IgD-negative memory B cell (primary cell): Measurements from ENCODE around the gene KIAA2012. TPM values are rescaled to one million over a fixed set of nuclear protein-coding genes. Genes with fewer than 3 reads are reported as not detected.

Source experiments
- H3K27ac Mint-ChIP-seq, 3 donors: one replicate each; pipeline ENCODE4 v1.8.0; 2020 to 2022; ENCODE audit warnings: mild to moderate bottlenecking in 3 of 3, mixed read lengths in 3 of 3, moderate library complexity in 1 of 3
- H3K27me3 Mint-ChIP-seq: one replicate; pipeline ENCODE4 v1.8.0; 2021; ENCODE audit warnings: mixed read lengths
- H3K36me3 Mint-ChIP-seq: one replicate; pipeline ENCODE4 v1.8.0; 2020; ENCODE audit warnings: mild to moderate bottlenecking, mixed read lengths
- H3K4me1 Mint-ChIP-seq, 3 donors: one replicate each; pipeline ENCODE4 v1.8.0; 2020 to 2022; ENCODE audit warnings: mixed read lengths in 3 of 3, mild to moderate bottlenecking in 1 of 3
- H3K4me3 Mint-ChIP-seq, 4 donors: one replicate each; pipeline ENCODE4 v1.8.0; 2020 to 2022; ENCODE audit warnings: mild to moderate bottlenecking in 4 of 4, mixed read lengths in 4 of 4, moderate library complexity in 3 of 4
- H3K9me3 Mint-ChIP-seq, 3 donors: one replicate each; pipeline ENCODE4 v1.8.0; 2020 to 2021; ENCODE audit warnings: mixed read lengths in 3 of 3, mild to moderate bottlenecking in 1 of 3
- polyA plus RNA-seq: library from polyadenylated mRNA; unstranded; fragments of 300-500 nt; fragmentation: Illumina TruSeq; gene quantifications from one replicate; pipeline ENCODE4 v1.2.3, GENCODE V29; 2021

The KIAA2012 gene
- polyA plus RNA-seq, 1 donor from 2014 or later = not detected

GRCh38 chr2:202037086-202037485 is 36.0 kb upstream of the KIAA2012 start:
- H3K4me1 Mint-ChIP-seq = peaks cover 8 to 10% (median 9%) of the 10 kb centered on the region in 3 donors
- no peak overlapping the region for H3K27ac Mint-ChIP-seq
- no peak overlapping the region for H3K4me3 Mint-ChIP-seq
- H3K9me3 Mint-ChIP-seq = peaks cover 0 to 1% (median 0%) of the 10 kb centered on the region in 3 donors
- H3K36me3 Mint-ChIP-seq = no peaks in the 10 kb centered on the region
- H3K27me3 Mint-ChIP-seq = peaks cover 33% of the 10 kb centered on the region

DNA sequence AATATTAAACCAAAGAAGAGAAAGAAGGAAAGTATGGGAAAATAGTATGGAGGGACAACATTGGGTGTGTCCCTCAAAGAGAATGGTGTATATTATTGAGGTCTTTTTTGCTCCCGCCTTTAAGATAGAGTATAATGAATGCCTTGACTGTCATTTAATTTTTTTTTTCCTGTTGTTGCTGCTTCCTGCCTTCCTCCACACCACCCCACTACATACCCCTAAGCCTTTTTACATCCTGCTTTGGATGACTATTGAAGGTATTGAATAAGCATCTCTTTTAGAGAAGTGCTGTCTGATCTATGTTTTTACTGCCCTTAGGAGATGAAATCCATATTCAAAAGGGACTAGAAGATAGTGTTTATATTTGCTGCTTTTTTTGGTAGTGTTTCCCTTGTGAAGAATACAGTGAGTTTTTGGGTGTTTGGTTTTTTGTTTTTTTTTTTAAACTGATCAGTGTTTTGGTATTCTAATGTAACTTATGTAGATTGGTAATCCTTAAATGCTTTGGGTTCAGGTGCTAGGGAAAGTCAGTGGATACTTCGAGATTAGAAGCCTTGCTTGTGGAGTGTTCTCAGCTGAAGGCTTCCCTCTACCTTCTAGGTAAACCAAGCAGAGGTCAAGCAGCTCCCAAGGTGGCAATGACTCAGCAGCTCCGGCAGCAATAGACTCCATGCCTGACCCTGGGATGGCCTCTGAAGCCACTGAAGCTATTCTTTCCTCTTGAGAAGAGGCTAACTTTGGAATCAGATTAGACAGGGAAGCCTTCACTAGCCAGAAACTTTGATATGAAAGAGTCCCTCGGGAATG is 34.4 kb upstream of the KIAA2012 start:
- Mint-ChIP-seq H3K27ac (peak overlapping the region in 1 of 3 donors; percentile 41), H3K9me3 (peaks cover 0 to 1% (median 0%) of the 10 kb centered on the region in 3 donors), H3K4me3 (peak overlapping the region in 1 of 4 donors; percentile 7), H3K4me1 (peaks cover 0 to 3% (median 3%) of the 10 kb centered on the region in 3 donors), H3K27me3 (peaks cover 29% of the 10 kb centered on the region), H3K36me3 (no peaks in the 10 kb centered on the region)

GRCh38 chr2:202039278-202040078 is 33.6 kb upstream of the KIAA2012 start:
- no peaks in the 10 kb centered on the region for H3K36me3 Mint-ChIP-seq
- H3K27me3 Mint-ChIP-seq = peaks cover 33% of the 10 kb centered on the region
- H3K9me3 Mint-ChIP-seq = peaks cover 0 to 1% (median 0%) of the 10 kb centered on the region in 3 donors
- peak overlapping the region in 1 of 3 donors; percentile 23 for H3K27ac Mint-ChIP-seq
- peaks cover 0 to 3% (median 3%) of the 10 kb centered on the region in 3 donors for H3K4me1 Mint-ChIP-seq
- no peak overlapping the region for H3K4me3 Mint-ChIP-seq

DNA sequence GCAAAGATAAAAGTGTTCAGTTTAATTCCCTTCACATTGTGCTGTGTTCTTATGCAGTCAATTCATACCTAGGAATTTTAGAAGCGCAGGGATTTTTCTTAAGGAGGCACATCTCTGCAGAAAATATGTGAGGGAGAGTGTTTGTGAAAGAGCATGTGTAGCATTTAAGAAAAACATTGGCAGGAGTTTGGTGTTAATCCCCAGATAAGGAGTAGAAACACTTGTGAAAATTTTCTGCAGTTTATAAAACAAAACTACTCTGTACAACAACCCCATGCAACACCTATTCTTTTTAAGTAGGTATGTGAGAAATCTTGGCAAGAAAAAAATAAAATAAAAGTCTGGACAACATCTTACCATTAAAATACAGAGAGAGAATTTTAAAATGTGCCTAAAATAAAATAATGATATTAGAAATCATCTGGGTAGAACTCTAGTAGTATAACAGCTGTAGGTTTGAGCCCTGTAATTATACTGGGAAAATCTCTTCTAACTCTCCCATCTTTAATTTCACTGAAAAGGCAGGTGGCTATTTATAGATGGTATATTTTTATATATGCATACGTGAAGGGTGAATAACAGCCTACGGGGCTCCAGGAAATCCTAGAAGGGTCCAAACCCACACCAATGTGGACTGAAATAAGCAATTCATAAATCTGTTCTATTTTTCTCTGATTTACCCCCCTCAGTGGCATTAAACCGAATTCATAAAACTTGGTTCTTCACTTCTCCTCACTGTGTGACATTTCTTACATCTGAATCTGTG is 32.8 kb upstream of the KIAA2012 start:
- Mint-ChIP-seq H3K4me1 (no peaks in the 10 kb centered on the region), H3K4me3 (no peak overlapping the region), H3K27me3 (peaks cover 39% of the 10 kb centered on the region), H3K36me3 (no peaks in the 10 kb centered on the region), H3K9me3 (peaks cover 0 to 1% (median 0%) of the 10 kb centered on the region in 3 donors), H3K27ac (no peak overlapping the region)

DNA sequence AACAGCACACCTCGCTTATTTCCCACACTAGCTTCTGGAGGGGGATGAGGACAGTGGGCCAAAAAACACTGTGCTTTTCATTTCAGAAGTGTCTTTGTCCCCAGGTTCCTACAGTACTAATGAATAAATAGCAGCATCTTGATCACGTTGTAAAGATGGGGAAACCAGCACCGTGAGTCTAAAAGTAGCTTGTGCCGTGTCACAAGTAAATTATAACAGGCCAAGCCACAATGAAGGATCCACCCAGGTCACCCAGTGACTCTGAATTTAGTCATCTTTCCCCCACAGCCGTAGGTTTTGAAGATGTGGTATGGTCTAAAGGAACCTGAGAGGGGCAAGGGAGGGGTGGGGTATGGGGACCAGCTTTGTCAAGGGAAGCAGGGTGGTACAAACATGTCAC is 30.6 kb upstream of the KIAA2012 start:
- Mint-ChIP-seq H3K36me3 (no peaks in the 10 kb centered on the region), H3K4me3 (no peak overlapping the region), H3K9me3 (peaks cover 0 to 1% (median 0%) of the 10 kb centered on the region in 3 donors), H3K4me1 (no peaks in the 10 kb centered on the region), H3K27ac (no peak overlapping the region), H3K27me3 (peaks cover 41% of the 10 kb centered on the region)

- no peaks in the 10 kb centered on the region for H3K36me3 Mint-ChIP-seq
- peaks cover 0 to under 1% (median 0%) of the 10 kb centered on the region in 3 donors for H3K9me3 Mint-ChIP-seq
- no peak overlapping the region for H3K4me3 Mint-ChIP-seq
- no peaks in the 10 kb centered on the region for H3K4me1 Mint-ChIP-seq
- H3K27ac Mint-ChIP-seq = no peak overlapping the region
- peaks cover 40% of the 10 kb centered on the region for H3K27me3 Mint-ChIP-seq
Measured at GRCh38 chr2:202043475-202043874, 29.6 kb upstream of the KIAA2012 start.

DNA sequence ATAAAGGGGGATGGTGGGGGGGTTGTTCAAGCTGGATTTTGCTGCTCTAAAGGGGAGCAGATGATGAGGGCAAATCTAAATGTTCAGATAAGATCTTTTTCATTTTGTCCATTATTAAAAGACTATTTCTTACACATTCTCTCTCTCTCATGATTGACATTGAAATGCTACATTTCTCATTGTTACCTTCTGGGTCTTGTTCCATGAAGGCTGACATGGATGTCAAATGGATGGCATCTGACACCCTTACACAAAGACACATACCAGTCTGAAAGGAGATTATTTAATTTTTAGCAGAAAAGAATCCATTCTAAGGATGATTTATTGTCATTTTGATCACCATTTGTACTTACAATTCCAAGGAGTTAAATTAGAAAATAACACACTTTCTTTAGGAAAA is 28.3 kb upstream of the KIAA2012 start:
- H3K27me3 Mint-ChIP-seq = peaks cover 33% of the 10 kb centered on the region
- H3K9me3 Mint-ChIP-seq = no peaks in the 10 kb centered on the region
- H3K4me3 Mint-ChIP-seq = no peak overlapping the region

DNA sequence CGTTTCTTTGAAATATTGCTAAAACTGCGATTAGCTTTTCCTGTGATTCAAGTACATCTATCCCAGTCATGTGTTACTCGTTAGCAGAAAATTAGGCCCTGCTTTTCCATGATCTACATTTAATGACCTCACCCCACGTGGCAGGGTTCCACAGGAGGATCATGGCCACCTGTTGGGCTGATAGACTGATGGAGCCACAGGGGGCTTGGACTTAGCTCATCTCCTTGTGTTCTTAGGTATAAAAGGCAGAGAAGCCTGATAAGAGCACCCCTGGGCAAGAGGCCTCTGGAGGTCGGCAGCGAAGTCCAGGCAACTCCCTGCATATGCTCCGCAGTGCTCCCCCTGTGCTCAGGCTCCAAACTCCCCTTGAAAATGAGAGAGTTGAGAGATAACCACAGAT is 26.5 kb upstream of the KIAA2012 start:
- H3K9me3 Mint-ChIP-seq = no peaks in the 10 kb centered on the region
- no peaks in the 10 kb centered on the region for H3K36me3 Mint-ChIP-seq
- H3K4me3 Mint-ChIP-seq = no peak overlapping the region
- H3K27me3 Mint-ChIP-seq = peaks cover 20% of the 10 kb centered on the region
- no peak overlapping the region for H3K27ac Mint-ChIP-seq
- no peaks in the 10 kb centered on the region for H3K4me1 Mint-ChIP-seq

More for the DNA sequence above, 28.3 kb upstream of the KIAA2012 start:
- Mint-ChIP-seq H3K36me3 (no peaks in the 10 kb centered on the region), H3K27ac (no peak overlapping the region), H3K4me1 (no peaks in the 10 kb centered on the region)

- H3K27ac Mint-ChIP-seq = no peak overlapping the region
- no peaks in the 10 kb centered on the region for H3K9me3 Mint-ChIP-seq
- H3K4me1 Mint-ChIP-seq = no peaks in the 10 kb centered on the region
- H3K4me3 Mint-ChIP-seq = peak overlapping the region in 1 of 4 donors; percentile 51
- H3K27me3 Mint-ChIP-seq = peaks cover 18% of the 10 kb centered on the region
- H3K36me3 Mint-ChIP-seq = no peaks in the 10 kb centered on the region
Measured at GRCh38 chr2:202049092-202049728, 23.8 kb upstream of the KIAA2012 start.

GRCh38 chr2:202049840-202050239 is 23.2 kb upstream of the KIAA2012 start:
- no peak overlapping the region for H3K27ac Mint-ChIP-seq
- no peaks in the 10 kb centered on the region for H3K36me3 Mint-ChIP-seq
- H3K4me1 Mint-ChIP-seq = no peaks in the 10 kb centered on the region
- no peak overlapping the region for H3K4me3 Mint-ChIP-seq
- H3K27me3 Mint-ChIP-seq = peaks cover 16% of the 10 kb centered on the region
- no peaks in the 10 kb centered on the region for H3K9me3 Mint-ChIP-seq

DNA sequence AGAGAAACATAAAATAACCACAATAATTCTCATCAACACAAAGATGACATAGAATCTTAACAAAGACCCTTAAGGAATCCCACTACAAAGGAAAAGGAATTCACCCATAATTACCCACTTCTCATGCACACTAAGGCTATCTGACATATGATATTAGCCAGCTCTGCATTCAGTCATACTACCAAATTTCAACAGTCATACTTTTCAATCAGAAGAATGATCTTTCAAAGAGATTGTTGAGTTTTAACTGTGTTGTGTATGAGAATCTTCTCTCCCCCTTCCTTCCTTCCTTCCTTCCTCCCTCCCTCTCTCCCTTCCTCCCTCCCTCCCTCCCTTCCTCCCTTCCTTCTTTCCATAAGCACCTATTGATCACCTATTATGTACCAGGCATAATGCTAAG is 22.4 kb upstream of the KIAA2012 start:
- Mint-ChIP-seq H3K9me3 (no peaks in the 10 kb centered on the region), H3K4me1 (no peaks in the 10 kb centered on the region), H3K4me3 (no peak overlapping the region), H3K27me3 (peaks cover 12% of the 10 kb centered on the region), H3K27ac (no peak overlapping the region), H3K36me3 (no peaks in the 10 kb centered on the region)

DNA sequence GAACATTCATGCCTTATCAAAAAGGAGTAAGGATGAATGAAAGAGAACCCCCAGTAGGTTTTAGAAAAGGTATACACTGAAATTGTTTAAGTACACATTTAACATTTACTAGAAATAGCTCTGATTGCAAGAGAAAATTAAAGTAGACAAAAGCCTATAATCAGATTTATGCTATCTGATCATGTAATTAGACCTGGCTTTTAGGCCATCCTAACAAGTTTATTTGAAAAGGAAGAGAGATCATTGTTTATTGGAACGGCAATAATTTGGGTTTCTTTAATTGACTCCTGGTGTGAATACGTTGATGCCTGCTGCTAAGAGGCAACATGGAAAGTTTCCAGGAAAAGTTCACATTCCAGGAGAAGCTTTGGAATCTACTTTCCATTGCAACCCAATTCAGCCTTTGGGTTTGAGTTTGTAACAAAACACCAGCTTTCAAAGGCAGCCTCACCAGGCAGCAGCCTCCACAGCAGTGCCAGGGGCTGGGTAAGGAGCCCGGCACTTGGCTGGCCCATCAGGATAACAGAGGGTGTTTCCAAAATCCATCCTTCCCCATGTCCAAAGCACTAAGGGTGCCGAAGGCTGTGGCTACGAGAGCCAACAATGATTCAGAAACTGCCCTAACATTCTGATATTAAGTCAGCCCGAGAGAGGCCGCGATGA is 21.4 kb upstream of the KIAA2012 start:
- H3K9me3 Mint-ChIP-seq = no peaks in the 10 kb centered on the region
- H3K4me3 Mint-ChIP-seq = no peak overlapping the region
- H3K27ac Mint-ChIP-seq = no peak overlapping the region
- H3K4me1 Mint-ChIP-seq = no peaks in the 10 kb centered on the region
- H3K36me3 Mint-ChIP-seq = no peaks in the 10 kb centered on the region
- peaks cover 20% of the 10 kb centered on the region for H3K27me3 Mint-ChIP-seq

GRCh38 chr2:202052235-202052634 is 20.8 kb upstream of the KIAA2012 start:
- H3K36me3 Mint-ChIP-seq = no peaks in the 10 kb centered on the region
- no peak overlapping the region for H3K4me3 Mint-ChIP-seq
- no peaks in the 10 kb centered on the region for H3K9me3 Mint-ChIP-seq
- no peaks in the 10 kb centered on the region for H3K4me1 Mint-ChIP-seq
- peaks cover 23% of the 10 kb centered on the region for H3K27me3 Mint-ChIP-seq
- no peak overlapping the region for H3K27ac Mint-ChIP-seq

DNA sequence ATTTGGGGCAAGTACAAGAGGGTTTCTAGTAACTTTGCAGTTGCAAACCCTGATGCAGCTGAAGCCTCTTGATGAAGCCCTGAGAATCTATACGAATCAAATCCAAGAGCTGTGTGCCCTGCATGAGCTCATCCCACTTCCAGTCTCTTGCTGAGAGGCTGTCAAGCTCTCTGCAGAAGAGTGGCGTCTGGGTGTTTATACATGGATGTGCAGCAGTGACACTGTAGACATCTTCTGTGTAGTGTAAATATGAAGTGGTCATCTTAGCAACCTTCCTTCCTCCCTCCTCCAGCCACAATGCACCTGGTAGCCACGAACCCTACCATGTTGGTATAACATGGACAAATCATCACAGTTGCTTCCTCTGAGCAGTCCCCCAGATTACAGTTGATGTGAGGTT is 18.4 kb upstream of the KIAA2012 start:
- Mint-ChIP-seq H3K4me1 (no peaks in the 10 kb centered on the region), H3K9me3 (no peaks in the 10 kb centered on the region), H3K27ac (no peak overlapping the region), H3K36me3 (no peaks in the 10 kb centered on the region), H3K4me3 (peak overlapping the region in 1 of 4 donors; percentile 11), H3K27me3 (peaks cover 30% of the 10 kb centered on the region)
